ENCODE measurements around the gene NPR3. TPM values are rescaled to one million over a fixed set of nuclear protein-coding genes. Genes with fewer than 3 reads are reported as not detected.

The NPR3 gene
- total and polyA plus RNA-seq, 2 donors (not counting 3 experiments of a cell fraction or from before 2014, with no cell fraction given): 0.01 to 0.53 TPM

DNA sequence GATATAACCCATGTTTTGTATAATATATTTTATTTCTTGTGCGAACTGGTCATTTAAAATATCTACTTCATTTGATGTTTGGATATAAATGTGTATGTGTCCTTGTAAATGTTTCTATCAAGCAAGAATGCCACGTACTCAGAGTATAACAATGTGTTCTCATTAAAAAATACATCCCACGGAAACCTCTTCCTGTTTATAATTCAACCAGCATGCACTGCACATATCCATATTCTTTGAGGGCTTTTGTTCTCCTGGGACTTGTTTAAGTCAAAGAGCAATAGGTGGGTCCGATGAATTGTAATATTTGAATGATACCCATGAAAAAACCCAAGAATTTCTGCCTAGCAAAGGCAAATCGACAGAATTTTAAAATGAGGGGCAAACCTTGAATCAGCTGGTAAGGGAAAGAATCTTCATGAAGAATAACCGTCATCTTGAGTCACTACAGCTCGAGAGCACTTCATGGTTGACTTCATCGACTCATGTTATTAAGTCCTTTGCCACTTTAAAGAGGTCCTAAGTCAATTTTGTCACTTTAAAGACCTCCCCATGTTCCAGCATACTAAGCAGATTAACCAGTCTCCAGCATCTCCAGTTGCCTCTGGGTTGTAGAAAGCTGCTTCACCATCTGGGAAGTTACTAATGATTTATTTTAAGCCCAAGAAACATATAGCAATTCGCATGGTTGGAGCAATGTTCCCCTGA, 80.6 kb downstream of the NPR3 start:
- TF ChIP-seq, protein P1, sequence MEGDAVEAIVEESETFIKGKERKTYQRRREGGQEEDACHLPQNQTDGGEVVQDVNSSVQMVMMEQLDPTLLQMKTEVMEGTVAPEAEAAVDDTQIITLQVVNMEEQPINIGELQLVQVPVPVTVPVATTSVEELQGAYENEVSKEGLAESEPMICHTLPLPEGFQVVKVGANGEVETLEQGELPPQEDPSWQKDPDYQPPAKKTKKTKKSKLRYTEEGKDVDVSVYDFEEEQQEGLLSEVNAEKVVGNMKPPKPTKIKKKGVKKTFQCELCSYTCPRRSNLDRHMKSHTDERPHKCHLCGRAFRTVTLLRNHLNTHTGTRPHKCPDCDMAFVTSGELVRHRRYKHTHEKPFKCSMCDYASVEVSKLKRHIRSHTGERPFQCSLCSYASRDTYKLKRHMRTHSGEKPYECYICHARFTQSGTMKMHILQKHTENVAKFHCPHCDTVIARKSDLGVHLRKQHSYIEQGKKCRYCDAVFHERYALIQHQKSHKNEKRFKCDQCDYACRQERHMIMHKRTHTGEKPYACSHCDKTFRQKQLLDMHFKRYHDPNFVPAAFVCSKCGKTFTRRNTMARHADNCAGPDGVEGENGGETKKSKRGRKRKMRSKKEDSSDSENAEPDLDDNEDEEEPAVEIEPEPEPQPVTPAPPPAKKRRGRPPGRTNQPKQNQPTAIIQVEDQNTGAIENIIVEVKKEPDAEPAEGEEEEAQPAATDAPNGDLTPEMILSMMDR (IDR thresholded peaks at IDR 0.05; ENCODE audit: extremely low read depth in 1 of 2, insufficient read depth in 1 of 2, low read depth in 1 of 2, low read length in 2 of 2): no peak
- TF ChIP-seq FOS (IDR thresholded peaks at IDR 0.05; ENCODE audit: borderline replicate concordance, insufficient read depth, low read length) (no peak), JUN (IDR thresholded peaks at IDR 0.05; ENCODE audit: borderline replicate concordance, insufficient read depth, insufficient read length, low read depth) (no peak), MYC (IDR thresholded peaks at IDR 0.05; ENCODE audit: low read depth, low read length) (no peak), POLR2AphosphoS5 (IDR thresholded peaks at IDR 0.05; ENCODE audit: insufficient read depth, low read depth, low read length) (no peak), POLR2A (IDR thresholded peaks at IDR 0.05; ENCODE audit: low read depth, low read length) (no peak)
- TF ChIP-seq, protein P2, sequence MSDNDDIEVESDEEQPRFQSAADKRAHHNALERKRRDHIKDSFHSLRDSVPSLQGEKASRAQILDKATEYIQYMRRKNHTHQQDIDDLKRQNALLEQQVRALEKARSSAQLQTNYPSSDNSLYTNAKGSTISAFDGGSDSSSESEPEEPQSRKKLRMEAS (IDR thresholded peaks at IDR 0.05; ENCODE audit: insufficient read depth, insufficient read length): no peak
- H3K36me3 ChIP-seq (ENCODE audit: control insufficient read depth in 2 of 2, extremely low read depth in 1 of 2, insufficient read depth in 2 of 2, low read length in 2 of 2): no peaks in the 10 kb centered on the region
- no TSS peak for BruUV-seq (replicated peaks)
- no peaks in the 10 kb centered on the region for H4K20me1 ChIP-seq (replicated peaks; ENCODE audit: control insufficient read depth, extremely low read depth, insufficient read depth, low read length)
- DNase-seq (ENCODE audit: low read depth, low spot score) (no peak), FAIRE-seq (no peak)
- H3K27me3 ChIP-seq (ENCODE audit: control insufficient read depth in 2 of 2, insufficient read depth in 2 of 2, low read length in 2 of 2): no peaks in the 10 kb centered on the region
- CTCF ChIA-PET: no interaction called here
- dilution Hi-C loops (cut with MboI; ENCODE audit: extremely low pct_ligation_motif_present, low sequenced_read_pairs) (no loop called here), intact Hi-C loops (cut with micrococcal nuclease) (no loop called here)
- POLR2A ChIA-PET: no interaction called here
- H2AFZ ChIP-seq (ENCODE audit: low read depth, low read length): no peak overlapping the region
- H3K27ac ChIP-seq (ENCODE audit: insufficient read depth, low read depth, low read length): no peak overlapping the region
- no peak overlapping the region for H3K4me2 ChIP-seq (ENCODE audit: insufficient read depth, low read length)
- H3K9ac ChIP-seq (replicated peaks; ENCODE audit: extremely low read depth, insufficient read depth, low read length): no peak overlapping the region
- H3K79me2 ChIP-seq (ENCODE audit: control insufficient read depth, insufficient read depth, low read length): no peaks in the 10 kb centered on the region
- no peak overlapping the region for H3K4me3 ChIP-seq (replicated peaks in 1 of 3; ENCODE audit: insufficient read depth in 1 of 3, low read depth in 1 of 3, low read length in 3 of 3)
- no peaks in the 10 kb centered on the region for H3K9me1 ChIP-seq (replicated peaks; ENCODE audit: control insufficient read depth, extremely low read depth, insufficient read depth, low read length)
- H3K9me3 ChIP-seq (replicated peaks; ENCODE audit: control insufficient read depth, insufficient read depth, low read length): no peaks in the 10 kb centered on the region
- H3K4me1 ChIP-seq (ENCODE audit: control insufficient read depth, extremely low read depth, insufficient read depth, low read length): no peaks in the 10 kb centered on the region

Measured in endothelial cell of umbilical vein (primary cell).